PC-9 (cell line): Measurements from ENCODE around the gene AUTS2. TPM values are rescaled to one million over a fixed set of nuclear protein-coding genes. Genes with fewer than 3 reads are reported as not detected.

Experiments used
- BruUV-seq: library from RNA; stranded (reverse); fragments of 400-500 nt; replicated peaks from 2 replicates; lab custom pipeline; 2021; lab: Mats Ljungman, UMichigan
- CTCF ChIA-PET: fragments of 300-600 bp; sonication (Branson Sonifier 250); formaldehyde crosslinking; loops from one replicate; lab custom pipeline; 2022; ENCODE audit warnings: antibody characterized with exemption; lab: Charles Lee
- POLR2A ChIA-PET: fragments of 300-600 bp; sonication (Branson Sonifier 250); formaldehyde crosslinking; loops from one replicate; lab custom pipeline; 2022; ENCODE audit warnings: antibody characterized with exemption; ENCODE audit not compliant: unreplicated experiment; lab: Charles Lee
- DNase-seq, 2 experiments: peaks; one replicate each; pipeline versions ENCODE4 v3.0.0 to v3.0.0-alpha.2; 2015 to 2022; ENCODE audit warnings: mixed read lengths in 1 of 2
- H2AFZ ChIP-seq: fragments of 200-600 bp; sonication (generic); 2 replicates; pipeline ENCODE4 v1.8.1; 2017; ENCODE audit warnings: antibody characterized with exemption
- H3F3A ChIP-seq: fragments of 200-600 bp; sonication (generic); 2 replicates; pipeline ENCODE4 v1.8.1; 2017; ENCODE audit warnings: antibody characterized with exemption, mild to moderate bottlenecking, low read depth; ENCODE audit not compliant: insufficient read depth
- H3K27ac ChIP-seq: fragments of 200-600 bp; sonication (generic); 2 replicates; pipeline ENCODE4 v1.6.1; 2016; ENCODE audit warnings: mixed run types
- H3K27me3 ChIP-seq: fragments of 200-600 bp; sonication (generic); 2 replicates; pipeline ENCODE4 v1.6.1; 2016; ENCODE audit warnings: low read depth, mixed run types; ENCODE audit not compliant: insufficient read depth
- H3K36me3 ChIP-seq: fragments of 200-600 bp; sonication (generic); 2 replicates; pipeline ENCODE4 v1.6.1; 2016; ENCODE audit warnings: low read depth, mixed run types
- H3K4me1 ChIP-seq: fragments of 200-600 bp; sonication (generic); replicated peaks from 2 replicates; pipeline ENCODE4 v1.6.1; 2016; ENCODE audit warnings: mixed run types; ENCODE audit not compliant: insufficient read depth
- H3K4me2 ChIP-seq: fragments of 200-600 bp; sonication (generic); 2 replicates; pipeline ENCODE4 v1.6.1; 2017; ENCODE audit warnings: mixed run types
- H3K4me3 ChIP-seq: fragments of 200-600 bp; sonication (generic); 2 replicates; pipeline ENCODE4 v1.6.1; 2016; ENCODE audit warnings: mixed run types
- H3K79me2 ChIP-seq: fragments of 200-600 bp; sonication (generic); 2 replicates; pipeline ENCODE4 v1.6.1; 2017; ENCODE audit warnings: low read depth, mixed run types
- H3K9me2 ChIP-seq: fragments of 200-600 bp; sonication (generic); 2 replicates; pipeline ENCODE4 v1.8.1; 2017; ENCODE audit warnings: mild to moderate bottlenecking; ENCODE audit not compliant: insufficient read depth
- H3K9me3 ChIP-seq: fragments of 200-600 bp; sonication (generic); 2 replicates; pipeline ENCODE4 v1.8.1; 2016; ENCODE audit warnings: low read depth; ENCODE audit not compliant: insufficient read depth
- H4K20me1 ChIP-seq: fragments of 200-600 bp; sonication (generic); 2 replicates; pipeline ENCODE4 v1.8.1; 2017; ENCODE audit not compliant: insufficient read depth
- CTCF ChIP-seq: fragments of 200-600 bp; sonication (generic); conservative IDR thresholded peaks from 2 replicates; pipeline ENCODE4 v1.6.1; 2017; ENCODE audit warnings: mixed run types, antibody characterized with exemption, mild to moderate bottlenecking, moderate library complexity
- EZH2 ChIP-seq: fragments of 200-600 bp; sonication (generic); IDR thresholded peaks from 2 replicates; pipeline ENCODE4 v1.8.0; 2017; ENCODE audit warnings: antibody characterized with exemption, low read depth
- intact Hi-C: fragments of 100-400 bp; cut with micrococcal nuclease; formaldehyde crosslinking; loops from one replicate; pipeline ENCODE4 v1.10.0; 2022; ENCODE audit not compliant: unreplicated experiment
- total RNA-seq: library from RNA; stranded (reverse); gene quantifications from 2 replicates; pipeline ENCODE4 v1.2.3, GENCODE V29; 2021

The AUTS2 gene
- total RNA-seq, 1 experiment from 2014 or later, result not detected

- Histone ChIP-seq H3K9me3 (no peaks in the 10 kb centered on the region), H3K27me3 (peaks cover 9% of the 10 kb centered on the region; the same call in 1 of the 2 replicates), H2AFZ (no peak overlapping the region), H3K4me2 (no peak overlapping the region), H4K20me1 (no peaks in the 10 kb centered on the region), H3F3A (no peaks in the 10 kb centered on the region), H3K79me2 (no peaks in the 10 kb centered on the region), H3K27ac (no peak overlapping the region), H3K4me3 (no peak overlapping the region), H3K36me3 (no peaks in the 10 kb centered on the region), H3K9me2 (no peaks in the 10 kb centered on the region), H3K4me1 (no peaks in the 10 kb centered on the region)
- intact Hi-C loops, result no loop called here
- TF ChIP-seq EZH2, result no peak
- TF ChIP-seq CTCF, result no peak
- BruUV-seq, result no TSS peak
- ChIA-PET POLR2A (no interaction called here), CTCF (no interaction called here)
- no peak for DNase-seq
Measured at GRCh38 chr7:70838292-70838907, 1240.1 kb downstream of the AUTS2 start.
